H1 (cell line): Measurements from ENCODE around the gene SKP1.

Experiments used
- CREB1 ChIP-seq: IDR thresholded peaks from 2 replicates; pipeline ENCODE4 v1.6.1; 2012; ENCODE audit warnings: inconsistent platforms
- FOSL1 ChIP-seq: IDR thresholded peaks from 2 replicates; pipeline ENCODE4 v1.6.1; 2011; ENCODE audit warnings: mild to moderate bottlenecking, low read depth, low read length, moderate library complexity; ENCODE audit not compliant: insufficient read depth
- POLR2A ChIP-seq, 2 experiments: IDR thresholded peaks; 1 replicate in 1 of 2; 2 replicates in 1 of 2; pipeline ENCODE4 v1.6.1; 2011; ENCODE audit warnings: low read depth in 2 of 2, low read length in 2 of 2, mild to moderate bottlenecking in 2 of 2; ENCODE audit errors: control extremely low read depth in 1 of 2
- RAD21 ChIP-seq, 2 experiments: IDR thresholded peaks in 1 of 2; conservative IDR thresholded peaks in 1 of 2; 2 replicates each; pipeline ENCODE4 v1.6.1; 2011; ENCODE audit warnings: low read depth in 2 of 2, low read length in 2 of 2, improper control_type of control experiment in 1 of 2, inconsistent platforms in 1 of 2, mild to moderate bottlenecking in 1 of 2, moderate library complexity in 1 of 2
- SIRT6 ChIP-seq: IDR thresholded peaks from one replicate; pipeline ENCODE4 v1.7.1; 2012; ENCODE audit warnings: low read length, inconsistent platforms
- YY1 ChIP-seq: IDR thresholded peaks from 2 replicates; pipeline ENCODE4 v1.6.1; 2011; ENCODE audit warnings: low read depth, mild to moderate bottlenecking, low read length
- TF ChIP-seq, protein P1 (sequence below), 3 experiments: IDR thresholded peaks; 1 replicate in 2 of 3; 2 replicates in 1 of 3; pipeline versions ENCODE4 v1.5.1 to v1.6.1; 2011; ENCODE audit warnings: low read length in 3 of 3, mild to moderate bottlenecking in 3 of 3, inconsistent platforms in 2 of 3, low read depth in 1 of 3, moderate library complexity in 1 of 3; ENCODE audit not compliant: insufficient read depth in 1 of 3; ENCODE audit errors: control extremely low read depth in 1 of 3
- TF ChIP-seq, protein P2 (sequence below): IDR thresholded peaks from 2 replicates; pipeline ENCODE4 v1.6.1; 2011; ENCODE audit warnings: low read length, improper control_type of control experiment

DNA sequence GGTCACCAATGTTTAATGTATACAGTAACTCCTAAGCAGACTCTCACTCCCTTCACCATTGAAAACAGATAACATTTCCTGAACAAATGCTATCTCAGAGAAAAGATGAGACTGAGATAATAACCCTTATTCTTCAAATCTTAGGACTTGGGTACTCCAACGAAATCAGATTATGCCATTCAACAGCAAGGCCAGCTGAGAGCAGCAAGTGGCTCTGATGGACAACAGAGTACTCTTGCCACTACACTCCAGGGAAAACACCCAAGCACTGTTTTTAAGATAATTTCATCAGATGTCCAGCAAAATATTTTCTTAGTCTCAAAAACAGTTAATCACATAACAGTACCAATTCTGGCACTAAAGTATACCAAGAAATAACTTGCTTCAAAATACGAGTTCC lies 39.0 kb upstream of the SKP1 start:
- TF ChIP-seq, protein P1, sequence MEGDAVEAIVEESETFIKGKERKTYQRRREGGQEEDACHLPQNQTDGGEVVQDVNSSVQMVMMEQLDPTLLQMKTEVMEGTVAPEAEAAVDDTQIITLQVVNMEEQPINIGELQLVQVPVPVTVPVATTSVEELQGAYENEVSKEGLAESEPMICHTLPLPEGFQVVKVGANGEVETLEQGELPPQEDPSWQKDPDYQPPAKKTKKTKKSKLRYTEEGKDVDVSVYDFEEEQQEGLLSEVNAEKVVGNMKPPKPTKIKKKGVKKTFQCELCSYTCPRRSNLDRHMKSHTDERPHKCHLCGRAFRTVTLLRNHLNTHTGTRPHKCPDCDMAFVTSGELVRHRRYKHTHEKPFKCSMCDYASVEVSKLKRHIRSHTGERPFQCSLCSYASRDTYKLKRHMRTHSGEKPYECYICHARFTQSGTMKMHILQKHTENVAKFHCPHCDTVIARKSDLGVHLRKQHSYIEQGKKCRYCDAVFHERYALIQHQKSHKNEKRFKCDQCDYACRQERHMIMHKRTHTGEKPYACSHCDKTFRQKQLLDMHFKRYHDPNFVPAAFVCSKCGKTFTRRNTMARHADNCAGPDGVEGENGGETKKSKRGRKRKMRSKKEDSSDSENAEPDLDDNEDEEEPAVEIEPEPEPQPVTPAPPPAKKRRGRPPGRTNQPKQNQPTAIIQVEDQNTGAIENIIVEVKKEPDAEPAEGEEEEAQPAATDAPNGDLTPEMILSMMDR (IDR thresholded peaks at IDR 0.05; ENCODE audit: control extremely low read depth in 1 of 3, insufficient read depth in 1 of 3, low read depth in 1 of 3, low read length in 3 of 3): no peak
- TF ChIP-seq POLR2A (IDR thresholded peaks at IDR 0.05; ENCODE audit: control extremely low read depth in 1 of 2, low read depth in 2 of 2, low read length in 2 of 2): no peak
- no peak for TF ChIP-seq FOSL1
- TF ChIP-seq, protein P2, sequence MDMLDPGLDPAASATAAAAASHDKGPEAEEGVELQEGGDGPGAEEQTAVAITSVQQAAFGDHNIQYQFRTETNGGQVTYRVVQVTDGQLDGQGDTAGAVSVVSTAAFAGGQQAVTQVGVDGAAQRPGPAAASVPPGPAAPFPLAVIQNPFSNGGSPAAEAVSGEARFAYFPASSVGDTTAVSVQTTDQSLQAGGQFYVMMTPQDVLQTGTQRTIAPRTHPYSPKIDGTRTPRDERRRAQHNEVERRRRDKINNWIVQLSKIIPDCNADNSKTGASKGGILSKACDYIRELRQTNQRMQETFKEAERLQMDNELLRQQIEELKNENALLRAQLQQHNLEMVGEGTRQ: no peak
- no peak for TF ChIP-seq SIRT6
- no peak for TF ChIP-seq YY1
- no peak for TF ChIP-seq RAD21 (IDR thresholded peaks at IDR 0.05 in 1 of 2, conservative IDR thresholded peaks at IDR 0.05 in 1 of 2; ENCODE audit: low read depth in 2 of 2, low read length in 2 of 2)
- TF ChIP-seq CREB1: no peak
